ENCODE data around the gene CWF19L1.

DNA sequence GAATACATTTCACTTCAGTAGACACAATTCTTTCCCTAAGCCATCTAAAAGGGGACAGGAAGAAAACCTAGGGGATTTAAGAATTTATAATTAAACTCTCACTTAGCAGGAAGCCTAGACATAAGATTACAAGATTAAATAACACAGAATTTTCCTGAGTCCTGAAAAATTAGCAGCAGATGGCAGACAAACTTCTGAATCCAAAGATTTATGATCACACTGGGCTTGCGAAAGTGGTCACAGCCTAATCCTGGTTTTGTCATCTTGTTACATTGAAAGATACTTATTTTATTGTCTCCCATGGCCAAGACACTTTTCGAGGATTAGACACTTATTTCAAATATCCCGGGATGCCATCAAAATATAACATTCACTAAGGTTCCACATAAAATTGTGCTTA is 84.5 kb downstream of the CWF19L1 start:
- TF ChIP-seq, protein P1, sequence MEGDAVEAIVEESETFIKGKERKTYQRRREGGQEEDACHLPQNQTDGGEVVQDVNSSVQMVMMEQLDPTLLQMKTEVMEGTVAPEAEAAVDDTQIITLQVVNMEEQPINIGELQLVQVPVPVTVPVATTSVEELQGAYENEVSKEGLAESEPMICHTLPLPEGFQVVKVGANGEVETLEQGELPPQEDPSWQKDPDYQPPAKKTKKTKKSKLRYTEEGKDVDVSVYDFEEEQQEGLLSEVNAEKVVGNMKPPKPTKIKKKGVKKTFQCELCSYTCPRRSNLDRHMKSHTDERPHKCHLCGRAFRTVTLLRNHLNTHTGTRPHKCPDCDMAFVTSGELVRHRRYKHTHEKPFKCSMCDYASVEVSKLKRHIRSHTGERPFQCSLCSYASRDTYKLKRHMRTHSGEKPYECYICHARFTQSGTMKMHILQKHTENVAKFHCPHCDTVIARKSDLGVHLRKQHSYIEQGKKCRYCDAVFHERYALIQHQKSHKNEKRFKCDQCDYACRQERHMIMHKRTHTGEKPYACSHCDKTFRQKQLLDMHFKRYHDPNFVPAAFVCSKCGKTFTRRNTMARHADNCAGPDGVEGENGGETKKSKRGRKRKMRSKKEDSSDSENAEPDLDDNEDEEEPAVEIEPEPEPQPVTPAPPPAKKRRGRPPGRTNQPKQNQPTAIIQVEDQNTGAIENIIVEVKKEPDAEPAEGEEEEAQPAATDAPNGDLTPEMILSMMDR (conservative IDR thresholded peaks at IDR 0.05; ENCODE audit: low read length), result no peak
- TF ChIP-seq EZH2phosphoT487 (IDR thresholded peaks at IDR 0.05; ENCODE audit: borderline replicate concordance, low read depth, low read length), result no peak
